Activated T-cell treated with anti-CD3 and anti-CD28 coated beads, Interleukin-2, amount 50 U/mL, for 1 hour (primary cell): ENCODE results near the gene GADD45B.

ENCODE experiments used
- DNase-seq: peaks from one replicate; pipeline ENCODE4 v3.0.0-alpha.2; 2020

GADD45B gene

DNA sequence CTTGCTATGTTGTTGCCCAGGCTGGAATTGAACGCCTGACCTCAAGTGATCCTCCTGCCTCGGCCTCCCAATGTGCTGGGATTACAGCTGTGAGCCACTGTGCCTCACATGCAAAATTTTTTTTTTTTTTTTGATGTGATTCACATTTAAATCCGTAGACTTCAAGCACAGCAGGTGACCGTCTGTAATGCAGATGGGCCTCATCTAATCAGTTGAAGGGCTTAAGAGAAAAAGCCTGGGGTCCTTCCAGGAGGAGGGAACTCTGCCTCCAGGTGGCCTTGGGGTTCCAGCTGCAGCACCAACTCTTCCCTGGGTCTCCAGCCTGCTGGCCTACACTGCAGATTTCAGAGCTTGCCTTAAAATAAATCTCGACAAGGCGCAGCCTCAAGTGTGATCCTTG, 43.6 kb downstream of the GADD45B start:
- DNase-seq = no peak

DNA sequence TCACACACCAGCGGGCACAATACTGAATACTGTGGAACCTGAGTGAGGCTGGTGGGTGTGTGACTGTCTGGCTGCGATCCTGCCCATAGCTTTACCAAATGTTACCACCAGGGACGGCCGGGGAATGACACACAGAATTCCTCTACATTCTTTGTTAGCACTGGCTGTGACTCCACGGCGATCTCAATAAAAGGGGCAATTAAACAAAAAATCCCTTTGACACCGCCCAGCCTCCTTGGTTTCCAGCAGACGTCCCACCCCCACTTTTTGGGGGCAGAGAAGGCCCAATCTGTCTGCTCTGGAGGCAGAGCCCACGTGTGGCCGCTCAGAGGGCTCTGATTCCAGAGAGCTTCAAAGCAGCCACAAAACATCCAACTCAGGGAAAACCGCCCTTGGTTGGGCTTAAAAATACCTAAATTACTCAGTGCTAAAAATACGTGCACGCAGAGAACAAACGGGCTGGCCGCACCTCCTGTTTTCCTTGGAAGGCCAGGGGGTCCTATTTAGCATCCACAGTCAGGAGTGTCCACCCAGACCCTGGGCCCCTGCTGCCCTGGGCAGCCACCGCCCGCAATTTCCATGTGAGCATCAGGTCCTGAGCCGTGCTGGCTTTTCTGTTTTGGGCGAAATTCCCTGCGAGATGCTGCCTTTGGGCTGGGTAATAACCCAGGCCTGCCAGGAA, 47.8 kb downstream of the GADD45B start:
- no peak for DNase-seq

DNA sequence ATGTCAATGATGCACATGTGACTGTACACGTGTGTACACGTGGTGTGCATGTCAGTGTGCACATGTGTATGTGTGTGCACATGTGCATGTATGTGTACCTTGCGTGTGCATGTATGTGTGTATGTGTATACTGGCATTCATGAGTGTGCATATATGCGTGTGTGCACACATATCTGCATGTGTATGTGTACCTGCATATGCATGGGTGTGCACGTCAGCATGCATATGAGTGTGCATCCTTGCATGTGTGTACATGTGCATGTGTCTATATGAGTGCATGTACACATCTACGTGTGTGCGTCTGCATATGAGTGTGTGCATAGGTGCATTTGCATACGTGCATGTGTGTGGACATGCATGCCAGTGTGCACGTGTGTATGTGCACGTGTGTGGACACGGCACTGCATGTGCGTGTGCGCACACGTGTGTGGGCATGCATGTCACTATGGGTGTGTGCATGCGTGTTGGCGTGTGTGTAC, 48.5 kb downstream of the GADD45B start:
- DNase-seq = no peak

DNA sequence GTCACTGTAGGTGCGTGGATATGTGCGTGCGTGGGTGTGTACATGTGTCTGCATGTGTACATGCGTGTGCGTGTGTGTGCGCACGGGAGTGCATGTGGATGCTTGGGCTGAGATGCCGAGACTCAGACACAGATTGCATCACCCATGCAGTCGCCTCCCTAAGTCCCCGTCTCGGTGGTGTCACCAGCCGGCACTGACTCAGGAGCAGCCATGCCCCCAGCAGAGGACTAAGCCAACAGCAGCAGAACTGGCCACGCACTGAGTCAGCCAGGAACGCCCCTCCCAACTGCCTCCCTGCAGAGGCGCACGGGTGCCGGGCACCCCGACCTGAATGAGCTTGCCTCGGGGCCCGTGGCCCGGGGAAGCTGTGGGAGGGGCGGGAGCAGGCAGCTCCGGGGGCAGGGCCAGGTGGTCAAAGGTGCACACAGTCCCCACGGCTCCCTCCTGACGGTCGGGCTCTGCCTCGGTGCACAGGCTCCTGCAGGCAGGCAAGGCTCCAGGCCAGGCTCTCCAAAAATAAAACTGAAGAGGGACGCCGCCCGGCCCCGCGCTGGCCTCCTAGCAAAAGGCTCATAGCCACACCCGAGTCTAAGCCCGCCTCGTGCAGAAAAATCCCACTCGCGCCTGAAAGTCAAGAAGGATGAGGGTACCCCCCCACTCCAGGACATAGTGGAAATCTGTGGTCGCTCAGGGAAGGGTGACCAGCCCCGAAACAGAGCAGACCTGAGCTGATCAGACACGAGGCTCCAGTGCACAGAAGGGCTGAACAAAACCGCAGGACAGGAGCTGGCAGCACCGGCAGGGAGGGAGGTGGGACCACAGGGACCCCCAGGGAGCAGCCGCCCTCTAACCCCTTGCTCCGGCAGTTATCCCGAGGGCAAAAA, 49.2 kb downstream of the GADD45B start:
- DNase-seq = no peak

DNA sequence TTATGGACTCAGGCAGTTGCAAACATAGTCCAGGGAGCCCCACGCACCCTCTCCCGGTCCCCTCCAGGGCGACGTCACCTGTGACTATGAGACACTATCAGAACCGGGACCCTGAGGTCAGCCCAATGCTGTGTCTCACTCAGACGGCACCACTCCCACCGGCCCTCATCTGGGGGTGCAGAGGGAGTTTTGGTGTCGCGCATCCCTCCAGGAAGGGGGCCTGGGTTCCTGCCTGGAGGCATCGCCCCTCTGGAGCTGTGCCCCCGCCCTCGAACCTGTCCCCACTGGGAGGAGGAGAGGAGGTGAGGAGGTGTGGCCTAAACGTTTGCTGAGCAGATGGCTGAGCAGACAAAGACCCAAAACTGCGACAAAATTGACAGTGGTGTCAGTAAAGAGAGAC, 51.2 kb downstream of the GADD45B start:
- no peak for DNase-seq

DNA sequence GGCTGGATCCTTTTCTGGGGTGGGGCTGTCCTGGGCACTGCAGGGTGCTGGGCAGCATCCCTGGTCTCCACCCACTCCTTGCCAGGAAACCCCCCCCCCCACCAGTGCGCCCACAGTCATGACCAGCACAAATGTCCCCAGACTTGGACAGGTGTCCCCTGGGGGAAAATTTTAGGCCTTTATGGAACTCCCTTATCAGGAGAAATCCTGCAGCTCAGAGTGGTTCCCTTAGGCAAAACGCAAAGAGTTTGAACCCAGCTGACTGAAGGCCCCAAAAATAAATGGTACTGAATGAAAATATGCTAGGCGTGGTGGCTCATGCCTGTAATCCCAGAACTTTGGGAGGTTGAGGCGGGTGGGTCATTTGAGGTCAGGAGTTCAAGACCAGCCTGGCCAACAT, 51.8 kb downstream of the GADD45B start:
- no peak for DNase-seq
